ENCODE results near the gene SRPRB. TPM values are rescaled to one million over a fixed set of nuclear protein-coding genes. Genes with fewer than 3 reads are reported as not detected.

Gene SRPRB, protein sequence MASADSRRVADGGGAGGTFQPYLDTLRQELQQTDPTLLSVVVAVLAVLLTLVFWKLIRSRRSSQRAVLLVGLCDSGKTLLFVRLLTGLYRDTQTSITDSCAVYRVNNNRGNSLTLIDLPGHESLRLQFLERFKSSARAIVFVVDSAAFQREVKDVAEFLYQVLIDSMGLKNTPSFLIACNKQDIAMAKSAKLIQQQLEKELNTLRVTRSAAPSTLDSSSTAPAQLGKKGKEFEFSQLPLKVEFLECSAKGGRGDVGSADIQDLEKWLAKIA
- 43.6 and 86.5 TPM in 2 replicates for total RNA-seq

DNA sequence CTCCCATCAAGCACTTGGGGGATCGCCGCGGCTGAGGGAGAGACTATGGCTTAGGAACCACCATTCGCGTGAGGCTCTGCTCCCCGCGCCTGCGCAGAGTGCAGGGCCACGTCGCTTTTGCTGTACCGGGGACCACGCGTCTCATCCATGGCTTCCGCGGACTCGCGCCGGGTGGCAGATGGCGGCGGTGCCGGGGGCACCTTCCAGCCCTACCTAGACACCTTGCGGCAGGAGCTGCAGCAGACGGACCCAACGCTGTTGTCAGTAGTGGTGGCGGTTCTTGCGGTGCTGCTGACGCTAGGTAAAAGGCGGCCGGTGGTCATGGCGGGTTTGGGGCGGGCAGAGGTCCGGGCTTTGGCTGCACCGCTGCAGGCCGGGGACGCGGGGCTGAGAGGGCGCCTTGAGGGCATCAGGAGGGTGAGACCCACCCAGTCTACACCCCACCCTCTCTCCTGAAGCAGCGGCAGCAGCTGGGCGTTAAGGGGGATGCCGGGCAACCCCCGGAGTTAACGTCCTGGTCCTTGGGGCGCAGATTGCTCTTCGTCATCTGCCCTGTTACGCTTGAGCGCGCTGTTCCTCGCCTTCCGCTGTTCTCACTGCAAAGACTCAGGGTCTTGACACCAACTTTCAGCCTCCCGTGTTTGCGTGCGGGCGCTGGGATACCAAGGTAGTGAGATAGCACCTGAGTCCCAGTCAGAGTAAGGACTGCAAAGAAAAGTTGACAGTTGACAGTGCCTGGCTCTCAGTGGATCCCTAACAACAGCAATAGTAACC is at the start of gene SRPRB:
SRPRB (plus strand) TSS at position 114 of the 774 bp plus-strand sequence; CDS start at position 148, 34 bp downstream.

Other genes starting within 250 kb of the SRPRB start
- 159 and 203 TPM in 2 replicates for gene CDV3, start 232.1 kb upstream of the SRPRB start, total RNA-seq
- gene TOPBP1, start 143.9 kb upstream of the SRPRB start, total RNA-seq, result 25.3 and 36.9 TPM in 2 replicates
- under 0.01 TPM in 1 of 2 replicates, not detected in the other for gene TF, start 59.4 kb upstream of the SRPRB start, total RNA-seq
- gene RAB6B, start 90.1 kb downstream of the SRPRB start, total RNA-seq, result under 0.01 and 0.33 TPM in 2 replicates
- under 0.01 and 3.9 TPM in 2 replicates for gene SLCO2A1, start 224.1 kb downstream of the SRPRB start, total RNA-seq

Measured in placental epithelial cell (primary cell).